TTC549 (cell line): ENCODE data around the gene E2F2.

Experiments used
- FAIRE-seq: peaks from 2 replicates; lab custom pipeline; 2012; peaks lifted over from hg19 to GRCh38; lab: Jason Lieb, UNC

Gene E2F2, protein sequence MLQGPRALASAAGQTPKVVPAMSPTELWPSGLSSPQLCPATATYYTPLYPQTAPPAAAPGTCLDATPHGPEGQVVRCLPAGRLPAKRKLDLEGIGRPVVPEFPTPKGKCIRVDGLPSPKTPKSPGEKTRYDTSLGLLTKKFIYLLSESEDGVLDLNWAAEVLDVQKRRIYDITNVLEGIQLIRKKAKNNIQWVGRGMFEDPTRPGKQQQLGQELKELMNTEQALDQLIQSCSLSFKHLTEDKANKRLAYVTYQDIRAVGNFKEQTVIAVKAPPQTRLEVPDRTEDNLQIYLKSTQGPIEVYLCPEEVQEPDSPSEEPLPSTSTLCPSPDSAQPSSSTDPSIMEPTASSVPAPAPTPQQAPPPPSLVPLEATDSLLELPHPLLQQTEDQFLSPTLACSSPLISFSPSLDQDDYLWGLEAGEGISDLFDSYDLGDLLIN

DNA sequence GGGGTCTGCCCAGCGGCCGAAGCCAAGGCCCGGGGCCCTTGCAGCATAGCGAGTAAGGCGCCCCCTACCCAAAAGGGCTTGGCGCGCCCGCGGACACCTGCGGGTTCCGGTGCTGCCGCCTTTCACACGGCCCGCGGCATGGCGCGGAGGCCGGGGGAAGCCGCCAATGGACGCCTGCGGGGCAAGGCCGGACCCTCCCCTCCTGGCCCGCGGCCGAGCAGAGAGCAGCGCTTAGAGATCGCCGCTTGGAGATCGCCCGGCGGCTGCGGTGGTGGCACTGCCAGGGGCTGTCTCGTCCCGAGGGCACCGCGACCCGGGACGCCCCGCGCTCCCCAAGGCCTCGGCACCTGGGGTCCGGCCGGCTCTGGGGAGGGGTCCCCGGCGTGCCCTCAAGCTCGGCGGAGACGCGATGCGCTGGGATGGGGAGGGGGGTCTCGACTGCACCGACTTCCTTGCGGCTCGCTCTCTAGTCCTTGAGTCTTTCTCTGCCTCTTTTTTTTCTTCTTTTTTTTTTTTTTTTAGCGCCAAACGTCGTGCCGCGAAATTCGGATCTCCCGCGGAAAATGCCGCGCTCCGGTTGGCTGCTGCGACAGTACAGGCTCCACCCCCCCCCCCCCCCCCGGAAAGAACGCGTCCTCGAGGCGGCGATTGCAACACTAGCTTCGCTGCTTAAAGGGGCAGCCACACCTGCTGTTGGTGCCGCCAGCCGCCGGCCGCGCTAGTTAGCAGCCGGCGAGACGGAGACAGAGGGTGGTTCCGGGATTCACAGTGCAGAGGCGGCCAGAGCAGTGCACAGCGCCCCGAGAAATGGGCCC, at the start of gene E2F2:
TSS of gene E2F2 (minus strand) at position 487 of the 815 bp plus-strand sequence. CDS start at position 47, 440 bp downstream.
- no peak for FAIRE-seq

DNA sequence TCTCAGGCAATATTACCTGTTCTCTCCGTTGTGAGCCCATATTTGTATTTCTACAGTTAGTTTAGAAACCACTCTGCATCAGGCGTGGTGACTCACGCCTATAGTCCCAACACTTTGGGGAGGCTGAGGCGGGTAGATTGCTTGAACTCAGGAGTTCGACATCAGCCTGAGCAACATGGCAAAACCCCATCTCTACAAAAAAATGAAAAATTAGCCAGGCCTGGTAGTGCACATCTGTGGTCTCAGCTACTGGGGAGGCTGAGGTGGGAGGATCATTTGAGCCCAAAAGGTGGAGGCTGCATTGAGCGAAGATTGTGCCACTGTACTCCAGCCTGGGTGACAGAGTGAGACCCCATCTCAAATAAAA, 47.9 kb upstream of the E2F2 start:
- FAIRE-seq: no peak

DNA sequence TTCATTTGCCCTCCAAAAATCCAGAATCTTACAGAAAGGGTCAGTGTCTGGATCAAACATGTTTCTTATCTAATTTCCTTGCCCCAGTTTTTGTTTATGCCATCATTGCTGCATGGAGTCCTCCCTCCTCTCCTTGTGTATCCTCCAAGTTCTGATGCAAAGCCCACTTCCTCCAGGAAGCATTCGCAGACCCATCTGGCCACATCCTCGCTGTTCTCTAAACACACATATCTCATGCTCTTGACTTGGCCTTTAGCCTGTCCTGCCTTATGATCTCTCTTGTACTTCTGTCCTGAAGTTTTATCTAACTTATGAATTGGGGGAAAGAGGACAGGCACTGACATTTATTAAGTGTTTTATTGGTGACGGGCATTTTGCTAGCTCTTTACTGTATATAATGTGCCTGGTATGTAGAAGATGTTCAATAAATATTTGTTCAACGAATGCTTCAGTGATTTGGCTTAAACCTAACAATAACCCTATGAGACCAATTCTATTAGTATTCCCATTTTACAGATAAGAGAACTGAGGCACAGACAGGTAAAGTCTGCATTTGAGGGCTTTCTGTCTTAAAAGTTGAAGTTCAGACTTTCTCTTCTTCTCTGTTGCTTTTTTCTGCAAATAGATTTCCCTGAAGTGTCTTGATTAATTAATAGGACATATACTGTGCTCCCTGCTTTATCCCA, 47.4 kb upstream of the E2F2 start:
- no peak for FAIRE-seq

DNA sequence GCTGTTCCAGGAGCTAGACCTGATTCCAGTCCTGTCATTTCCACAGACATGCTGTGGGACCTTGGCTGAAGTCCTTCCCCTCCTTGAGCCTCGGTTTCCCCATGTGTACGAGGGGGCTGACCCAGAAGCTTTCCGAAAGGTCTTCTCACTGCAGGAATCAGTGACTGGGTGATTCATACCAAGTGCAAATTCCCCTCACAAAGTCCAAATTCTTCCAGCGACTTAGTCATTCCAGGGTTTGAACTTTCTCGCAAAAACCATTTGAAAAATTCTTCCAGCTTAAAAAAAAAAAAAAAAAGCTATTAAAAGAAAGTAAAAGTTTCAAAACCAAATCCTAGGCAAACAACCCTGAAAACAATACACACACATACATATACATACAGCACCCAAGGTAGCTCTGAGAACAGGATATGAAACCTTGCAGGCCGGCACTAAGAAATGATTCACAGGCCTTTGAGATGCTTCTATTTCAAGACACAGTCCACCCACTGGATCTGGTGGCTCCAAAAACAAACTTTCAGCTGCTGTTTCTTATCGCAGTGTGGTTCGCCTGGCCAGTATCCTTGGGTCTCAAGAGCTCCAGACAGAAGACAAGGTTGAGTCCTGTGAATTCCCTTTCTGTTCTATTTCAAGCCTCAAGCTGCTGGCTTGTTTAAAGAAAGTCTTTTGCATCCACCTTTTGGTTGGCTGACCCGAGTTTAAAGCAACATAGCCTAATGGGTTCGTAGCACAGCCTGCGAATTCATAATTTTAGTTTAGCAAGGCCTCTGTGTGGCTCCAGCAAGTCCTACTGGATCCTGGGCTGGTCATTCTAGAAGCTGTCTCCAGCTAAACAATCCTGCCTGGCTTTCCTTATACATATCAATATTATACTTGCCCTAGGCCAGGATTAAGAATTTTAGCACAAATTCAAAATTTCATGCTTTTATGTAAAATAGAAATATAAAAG, 46.3 kb upstream of the E2F2 start:
- peak; percentile 45 for FAIRE-seq

DNA sequence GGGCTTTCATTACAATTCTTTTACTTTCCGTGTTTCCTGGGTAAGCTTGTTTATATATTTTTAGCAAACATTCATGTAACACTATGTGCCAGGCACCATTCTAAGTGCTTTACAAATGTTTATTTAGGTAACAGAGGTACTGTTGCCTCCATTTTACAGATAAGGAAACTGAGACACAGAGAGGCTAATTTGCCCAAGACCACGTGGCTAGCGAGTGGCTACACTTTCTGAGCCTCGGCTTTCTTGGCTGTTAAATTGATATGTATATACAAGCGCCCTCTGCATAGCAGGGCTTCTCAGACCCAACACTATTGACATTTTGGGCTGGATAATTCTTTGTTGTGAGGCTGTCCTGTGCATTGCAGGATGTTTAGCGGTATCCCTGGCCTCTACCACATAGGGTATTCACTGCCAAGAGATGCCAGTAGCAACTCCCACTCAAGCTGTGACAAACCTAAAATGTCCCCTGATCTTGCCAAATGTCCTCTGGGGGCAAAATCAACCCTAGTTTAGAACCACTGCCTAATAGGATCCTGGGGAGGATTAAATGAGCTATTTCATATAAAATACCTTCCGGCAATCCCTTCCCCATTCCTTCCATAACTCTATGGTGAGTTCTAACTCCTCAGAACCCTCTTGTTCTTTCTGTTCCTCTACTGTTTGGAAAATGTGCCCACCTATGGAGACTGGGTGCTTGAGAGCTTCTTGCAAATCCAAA, 45.5 kb upstream of the E2F2 start:
- FAIRE-seq: no peak

DNA sequence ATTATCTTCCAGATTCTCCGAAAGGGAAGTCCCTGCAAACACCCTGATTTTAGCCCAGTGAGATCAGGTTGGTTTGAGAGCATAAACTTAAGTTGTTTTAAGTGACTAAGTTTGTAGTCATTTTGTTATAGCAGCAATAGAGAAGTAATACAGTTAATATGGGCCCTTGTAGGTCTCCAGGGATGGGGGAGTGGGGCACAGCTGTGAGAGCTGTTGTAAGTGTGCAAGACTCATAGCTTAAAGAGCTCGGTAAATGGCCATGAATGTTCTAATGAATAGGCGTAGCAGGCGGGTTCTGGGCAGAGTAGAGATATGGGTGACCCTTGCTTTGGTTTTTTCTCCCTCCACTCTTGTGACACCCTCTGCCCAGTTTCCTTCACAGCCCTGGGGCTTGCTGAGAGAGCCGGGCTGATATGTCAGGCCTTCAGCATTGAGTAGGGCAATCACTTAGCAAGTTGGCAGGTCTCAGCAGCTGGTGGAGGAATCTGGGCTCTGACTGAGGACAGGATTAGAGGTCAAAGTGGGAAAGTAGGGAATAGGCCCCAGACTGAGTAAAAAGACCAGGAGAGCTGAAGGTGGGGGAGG, 44.3 kb upstream of the E2F2 start:
- FAIRE-seq: no peak

DNA sequence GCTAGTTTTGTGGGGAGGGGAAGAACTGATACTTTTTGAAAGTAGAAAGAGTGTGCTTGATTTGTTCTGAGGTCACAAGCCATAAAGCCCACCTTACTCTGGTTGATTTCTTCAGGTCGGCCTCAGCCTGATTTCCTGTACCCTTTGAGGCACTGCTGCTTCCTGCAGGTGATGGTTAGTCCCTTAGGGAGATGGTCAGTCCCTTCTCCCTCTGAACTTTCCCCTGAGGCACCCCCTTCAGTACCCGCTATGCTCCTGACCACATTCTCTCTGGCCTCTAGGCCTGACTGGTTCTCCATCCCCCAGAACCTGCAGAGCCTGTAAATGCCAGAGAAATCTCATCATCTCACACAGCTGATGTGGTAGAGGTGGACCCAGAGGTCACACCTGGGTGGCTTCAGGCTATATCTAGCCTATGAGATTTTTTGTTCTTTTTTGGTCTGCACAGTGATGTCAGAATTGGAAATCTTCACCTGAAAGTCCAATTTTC, 43.3 kb upstream of the E2F2 start:
- no peak for FAIRE-seq

DNA sequence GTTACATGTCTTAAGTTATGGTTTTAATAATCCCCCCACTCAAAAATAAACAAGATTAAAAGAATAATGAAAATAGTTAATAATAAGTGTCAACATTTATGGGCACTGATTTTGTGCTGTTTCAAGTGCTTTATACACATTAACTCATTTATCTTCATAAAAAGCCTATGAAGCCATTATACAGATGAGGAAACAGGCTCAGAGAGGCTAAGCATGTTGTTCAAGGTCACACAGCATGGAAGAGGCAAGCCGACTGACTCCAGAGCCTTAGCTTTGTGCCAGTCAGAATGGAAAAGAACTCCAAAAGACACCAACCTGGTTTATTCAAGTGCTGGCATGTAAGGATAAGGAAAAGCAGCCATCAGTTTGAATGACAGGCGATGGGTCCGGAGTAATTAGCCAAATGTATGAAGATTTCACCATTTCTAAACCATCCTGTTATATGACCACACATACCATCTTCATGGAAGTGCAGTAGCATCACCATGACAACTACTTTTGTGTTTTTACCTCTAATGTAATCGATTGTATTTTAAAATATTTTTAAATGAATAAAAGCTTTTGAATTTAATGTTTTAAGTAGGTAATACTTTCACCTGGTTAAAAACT, 42.6 kb upstream of the E2F2 start:
- FAIRE-seq: no peak

DNA sequence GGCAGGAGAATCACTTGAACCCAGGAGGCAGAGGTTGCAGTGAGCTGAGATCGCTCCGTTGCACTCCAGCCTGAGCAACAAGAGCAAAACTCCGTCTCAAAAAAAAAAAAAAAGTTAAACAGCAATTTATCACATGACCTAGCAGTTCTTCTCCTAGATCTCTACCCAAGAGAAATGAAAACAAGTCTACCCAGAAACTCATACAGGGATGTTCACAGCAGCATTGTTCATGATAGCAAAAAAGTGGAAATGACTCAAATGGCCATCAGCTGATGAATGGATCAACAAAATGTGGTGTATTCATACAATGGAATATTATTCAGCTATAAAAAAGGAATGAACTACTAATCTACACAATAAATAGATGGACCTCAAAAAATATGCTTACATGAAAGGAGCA, 40.4 kb upstream of the E2F2 start:
- no peak for FAIRE-seq

DNA sequence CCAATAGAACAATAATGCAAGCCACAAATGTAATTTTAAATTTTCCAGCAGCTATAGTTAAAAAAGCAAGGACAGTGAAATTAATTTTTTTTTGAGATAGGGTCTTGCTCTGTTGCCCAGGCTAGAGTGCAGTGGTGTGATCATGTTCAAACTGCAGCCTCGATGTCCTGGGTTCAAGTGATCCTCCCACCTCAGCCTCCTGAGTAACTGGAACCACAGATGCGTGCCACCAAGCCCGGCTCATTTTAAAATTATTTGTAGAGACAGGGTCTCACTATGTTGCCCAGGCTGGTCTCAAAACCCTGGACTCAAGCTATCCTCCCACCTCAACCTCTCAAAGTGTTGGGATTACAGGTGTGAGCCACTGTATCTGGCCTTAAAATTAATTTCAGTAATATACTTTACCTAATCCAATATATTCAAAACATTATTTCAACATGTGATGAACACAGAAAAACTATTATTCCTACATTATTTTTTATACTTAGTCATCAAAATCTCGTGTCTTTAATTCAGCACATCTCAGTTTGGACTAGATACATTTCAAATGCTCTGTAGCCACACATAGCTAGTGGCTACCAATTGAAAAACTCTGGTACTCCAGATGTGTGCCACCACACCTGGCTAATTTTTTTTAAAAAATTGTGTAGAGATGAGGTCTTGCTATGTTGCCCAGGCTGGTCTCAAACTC, 39.1 kb upstream of the E2F2 start:
- FAIRE-seq: no peak

DNA sequence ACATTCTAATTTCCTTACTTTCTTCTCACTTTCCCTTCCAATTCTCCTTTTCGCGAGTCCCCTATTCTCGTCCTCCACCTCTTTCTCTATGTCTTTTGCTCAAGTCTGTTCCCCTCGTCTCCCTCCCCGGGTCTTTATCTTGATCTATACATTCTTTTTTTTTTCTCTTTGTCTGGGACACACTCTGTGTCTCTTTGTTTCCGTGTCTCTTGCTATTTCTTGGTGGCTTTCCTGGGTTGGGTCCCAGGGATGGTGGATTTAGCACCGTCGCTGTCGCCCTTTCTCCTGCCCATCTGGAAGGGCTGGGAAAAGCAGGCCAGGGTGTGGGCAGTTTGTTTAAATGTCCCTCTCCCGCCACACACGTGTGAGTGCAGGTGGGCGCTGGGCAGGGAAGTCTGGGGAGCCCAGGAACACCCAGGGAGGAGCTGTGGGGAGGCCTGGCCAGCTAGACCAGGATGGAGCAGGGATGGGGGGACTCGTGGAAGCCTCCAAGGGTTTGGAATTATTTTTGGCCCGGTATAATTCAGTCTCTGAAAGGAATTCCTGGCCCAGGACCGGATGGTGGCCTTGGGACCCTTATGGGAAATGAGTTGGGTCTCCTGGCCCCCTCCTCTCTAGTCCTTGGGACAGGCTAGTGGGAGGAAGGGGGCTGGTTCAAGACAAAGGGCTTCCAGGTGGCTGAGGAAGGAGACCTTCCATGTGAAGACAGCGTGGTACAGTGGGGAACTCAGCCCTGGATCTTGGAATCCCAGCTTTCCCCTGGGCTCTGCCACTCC, 37.8 kb upstream of the E2F2 start:
- no peak for FAIRE-seq

DNA sequence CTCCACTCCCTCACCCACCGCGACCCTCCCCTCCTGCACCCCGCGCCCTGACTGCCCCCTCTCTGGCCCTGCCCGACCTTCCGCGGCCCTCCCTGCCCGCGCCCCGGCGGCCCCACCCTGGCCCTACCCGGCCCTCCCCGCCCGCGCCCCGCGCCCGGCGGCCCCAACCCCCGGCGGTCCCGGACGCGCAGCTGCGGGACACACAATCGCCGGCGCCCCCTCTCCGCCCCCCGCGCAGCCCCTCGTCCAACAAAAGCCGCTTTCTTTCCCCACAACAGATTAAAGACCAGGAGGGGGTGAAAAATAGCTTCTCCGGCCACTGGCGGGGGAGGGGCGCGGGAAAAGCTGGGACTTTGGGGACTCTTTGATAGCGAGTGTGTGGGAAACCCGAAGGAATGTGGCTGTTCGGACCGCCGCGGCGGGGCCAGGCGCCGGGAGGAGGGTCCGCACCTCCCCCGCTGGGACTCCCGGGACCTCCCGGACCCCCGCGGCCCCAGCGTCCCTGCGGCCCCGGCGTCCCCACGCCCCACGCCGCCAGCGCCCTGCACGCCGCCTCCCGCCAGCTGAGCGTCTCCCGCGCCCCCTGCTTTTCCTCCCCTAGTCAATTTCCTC, 37.1 kb upstream of the E2F2 start:
- no peak for FAIRE-seq

DNA sequence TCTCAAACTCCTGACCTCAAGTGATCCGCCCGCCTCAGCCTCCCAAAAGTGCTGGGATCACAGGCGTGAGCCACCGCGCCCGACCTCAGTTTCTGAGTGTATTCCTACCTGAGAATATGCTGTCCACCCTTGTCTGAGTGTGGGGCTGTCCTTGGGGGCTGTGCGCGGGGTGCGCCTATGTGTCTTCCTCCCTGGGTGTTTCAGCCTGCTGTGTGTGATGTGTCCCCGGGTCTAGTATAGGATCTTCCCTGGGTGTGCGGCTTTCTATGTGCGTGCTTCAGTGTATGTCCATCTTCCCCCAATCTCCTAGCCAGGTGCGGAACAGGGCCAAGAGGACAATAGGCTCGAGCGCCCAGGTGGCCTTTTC, 36.6 kb upstream of the E2F2 start:
- FAIRE-seq: no peak

DNA sequence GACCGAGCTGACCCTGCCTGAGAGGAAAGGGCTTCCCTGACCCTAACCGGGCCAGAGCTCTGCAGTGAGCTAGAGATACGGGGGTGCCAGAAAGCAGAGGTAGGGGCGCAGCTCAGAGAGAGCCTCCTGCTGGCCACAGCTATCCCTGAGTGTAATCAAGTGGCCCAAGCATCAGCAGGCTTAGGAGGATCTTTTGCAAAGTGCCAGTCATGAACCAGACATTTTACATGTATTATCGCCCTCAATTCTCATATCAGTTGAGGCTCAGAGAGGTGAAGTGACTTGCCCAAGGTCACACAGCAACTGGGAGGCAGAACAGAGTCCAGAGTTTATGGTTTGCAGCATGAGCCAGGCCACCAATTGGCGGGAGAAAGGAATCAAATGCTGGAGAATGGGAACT, 35.3 kb upstream of the E2F2 start:
- FAIRE-seq: no peak

DNA sequence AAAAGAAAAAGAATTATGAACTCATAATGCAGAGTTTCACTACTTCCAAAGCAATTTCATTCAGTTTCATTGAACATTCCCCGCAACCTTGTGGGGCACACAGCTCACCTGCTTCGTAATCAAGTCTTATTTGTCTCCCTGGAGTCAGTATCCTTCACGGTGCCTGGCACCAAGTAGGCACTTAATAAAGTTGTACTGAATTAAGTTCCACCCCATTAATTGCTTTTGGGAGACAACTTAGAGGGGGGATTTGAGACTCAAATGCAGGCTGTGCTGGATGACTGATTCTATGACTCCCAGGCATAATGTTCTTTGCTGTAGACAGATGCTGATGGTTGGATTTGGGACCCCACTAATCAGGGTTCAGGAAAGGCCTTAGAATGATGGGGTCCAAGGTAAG, 34.7 kb upstream of the E2F2 start:
- FAIRE-seq: no peak

DNA sequence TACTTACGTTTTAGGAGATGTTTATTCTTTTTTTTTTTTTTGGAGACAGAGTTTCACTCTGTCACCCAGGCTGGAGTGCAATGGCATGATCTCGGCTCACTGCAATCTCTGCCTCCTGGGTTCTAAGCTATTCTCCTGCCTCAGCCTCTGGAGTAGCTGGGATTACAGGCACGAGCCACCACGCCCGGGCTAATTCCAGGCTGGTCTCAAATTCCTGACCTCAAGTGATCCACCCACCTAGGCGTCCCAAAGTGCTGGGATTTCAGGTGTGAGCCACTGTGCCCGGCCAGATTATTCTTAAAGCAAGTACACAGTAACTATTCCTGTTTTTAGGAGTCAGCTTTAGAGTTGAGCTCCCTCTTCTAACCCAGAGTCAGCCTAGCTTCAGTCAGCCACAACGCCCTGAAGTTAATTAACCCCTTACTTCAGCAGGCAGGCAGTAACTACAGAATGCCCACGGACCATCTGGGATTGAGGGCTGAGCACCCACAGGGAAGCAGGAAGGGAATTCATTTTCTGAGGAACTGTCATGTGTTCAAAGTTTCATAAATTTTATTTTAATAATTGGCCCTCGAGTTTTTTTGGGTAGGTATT, 33.6 kb upstream of the E2F2 start:
- no peak for FAIRE-seq

DNA sequence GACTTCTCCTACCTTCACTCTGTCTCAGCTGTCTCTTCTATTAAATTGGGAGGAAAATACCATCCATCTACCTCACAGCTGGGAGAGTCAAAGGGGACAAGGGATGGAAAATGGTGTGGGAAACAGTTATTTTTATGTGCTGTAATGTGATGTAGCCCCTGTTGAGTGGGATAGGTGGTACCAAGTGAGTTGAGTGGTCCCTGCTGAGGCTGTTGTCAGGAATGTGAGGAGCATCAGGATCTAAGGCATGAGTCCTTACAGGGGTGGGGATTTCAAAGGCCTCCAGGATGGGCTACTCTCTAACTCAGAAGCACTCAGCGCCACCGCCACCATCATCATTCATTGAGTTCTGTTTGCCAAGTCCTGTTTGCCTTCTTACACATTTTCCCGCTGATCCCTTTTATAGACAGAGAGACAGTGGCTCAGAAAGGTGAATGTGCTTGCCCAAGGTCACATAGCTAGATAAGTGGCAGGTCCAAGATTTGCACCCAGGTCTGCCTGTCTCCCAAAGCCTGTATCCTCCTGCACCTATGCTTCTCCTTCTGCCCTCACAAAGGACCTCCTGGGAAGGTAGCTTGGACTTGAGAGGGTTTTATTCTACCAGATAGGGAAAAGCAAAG, 32.8 kb upstream of the E2F2 start:
- no peak for FAIRE-seq

DNA sequence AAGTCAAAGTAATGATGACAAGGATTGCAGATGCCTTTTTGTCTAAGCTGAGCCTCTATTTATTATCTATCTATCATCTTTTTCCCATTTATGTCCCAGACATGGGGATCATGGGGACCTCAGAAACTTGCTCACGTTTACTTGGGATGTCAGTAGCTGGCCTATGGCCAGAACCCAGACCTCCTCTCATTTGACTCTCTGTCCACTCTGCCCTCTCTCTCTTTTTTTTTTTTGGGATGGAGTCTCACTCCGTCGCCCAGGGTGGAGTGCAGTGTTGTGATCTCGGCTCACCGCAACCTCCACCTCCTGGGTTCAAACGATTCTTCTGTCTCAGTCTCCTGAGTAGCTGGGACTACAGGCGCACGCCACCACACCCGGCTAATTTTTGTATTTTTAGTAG, 32.0 kb upstream of the E2F2 start:
- no peak for FAIRE-seq
